Neutrophil (primary cell): ENCODE measurements around the gene MDFIC.

Experiments
- H3K27ac ChIP-seq: fragments of 200-600 bp; sonication (generic); 2 replicates; pipeline ENCODE4 v1.5.1; 2016; ENCODE audit warnings: mild to moderate bottlenecking, moderate library complexity
- H3K27me3 ChIP-seq: fragments of 200-600 bp; sonication (generic); 2 replicates; pipeline ENCODE4 v1.6.0; 2016; ENCODE audit warnings: mild to moderate bottlenecking
- H3K36me3 ChIP-seq: fragments of 200-600 bp; sonication (generic); 2 replicates; pipeline ENCODE4 v1.5.1; 2017
- H3K4me1 ChIP-seq, 2 experiments: fragments of 200-600 bp in 1 of 2; sonication (generic) in 1 of 2; 1 replicate in 1 of 2; 2 replicates in 1 of 2; pipeline versions ENCODE4 v1.5.1 to v1.6.1; 2013 to 2016; ENCODE audit warnings: low read depth in 1 of 2, low read length in 1 of 2, mild to moderate bottlenecking in 1 of 2, moderate library complexity in 1 of 2; ENCODE audit not compliant: control insufficient read depth in 1 of 2, insufficient read depth in 1 of 2
- H3K4me3 ChIP-seq, 2 experiments: fragments of 200-600 bp in 1 of 2; sonication (generic) in 1 of 2; 1 replicate in 1 of 2; 2 replicates in 1 of 2; pipeline ENCODE4 v1.5.1; 2013 to 2016; ENCODE audit warnings: low read depth in 1 of 2, low read length in 1 of 2, mild to moderate bottlenecking in 1 of 2, moderate library complexity in 1 of 2
- H3K9me3 ChIP-seq: fragments of 200-600 bp; sonication (generic); 2 replicates; pipeline ENCODE4 v1.5.1; 2016
- CTCF ChIP-seq: fragments of 200-600 bp; sonication (generic); IDR thresholded peaks from 2 replicates; pipeline ENCODE4 v1.5.1; 2016; ENCODE audit warnings: antibody characterized with exemption

MDFIC gene

GRCh38 chr7:114925434-114925833 is 3.5 kb downstream of the MDFIC start:
- H3K36me3 ChIP-seq: no peaks in the 10 kb centered on the region
- TF ChIP-seq CTCF: no peak
- no peak overlapping the region for H3K27ac ChIP-seq
- H3K4me1 ChIP-seq: peaks cover 10 to 20% of the 10 kb centered on the region in 2 experiments
- no peak overlapping the region for H3K4me3 ChIP-seq
- H3K9me3 ChIP-seq: no peaks in the 10 kb centered on the region
- H3K27me3 ChIP-seq: peaks cover 27% of the 10 kb centered on the region

GRCh38 chr7:114928060-114928459 is 6.2 kb downstream of the MDFIC start:
- no peak overlapping the region for H3K27ac ChIP-seq
- H3K9me3 ChIP-seq: no peaks in the 10 kb centered on the region
- peaks cover 5% of the 10 kb centered on the region for H3K27me3 ChIP-seq
- H3K4me1 ChIP-seq: peaks cover 4 to 20% of the 10 kb centered on the region in 2 experiments
- no peak for TF ChIP-seq CTCF
- no peak overlapping the region for H3K4me3 ChIP-seq
- no peaks in the 10 kb centered on the region for H3K36me3 ChIP-seq

GRCh38 chr7:114929570-114929969 is 7.7 kb downstream of the MDFIC start:
- no peaks in the 10 kb centered on the region for H3K9me3 ChIP-seq
- H3K4me1 ChIP-seq: peaks cover 0 to 8% of the 10 kb centered on the region in 2 experiments
- H3K4me3 ChIP-seq: no peak overlapping the region
- no peak for TF ChIP-seq CTCF
- no peaks in the 10 kb centered on the region for H3K27me3 ChIP-seq
- H3K36me3 ChIP-seq: no peaks in the 10 kb centered on the region
- no peak overlapping the region for H3K27ac ChIP-seq

- Histone ChIP-seq H3K27ac (no peak overlapping the region), H3K27me3 (no peaks in the 10 kb centered on the region), H3K9me3 (no peaks in the 10 kb centered on the region), H3K36me3 (no peaks in the 10 kb centered on the region), H3K4me3 (no peak overlapping the region), H3K4me1 (peaks cover 0 to 8% of the 10 kb centered on the region in 2 experiments)
- no peak for TF ChIP-seq CTCF
Observed at GRCh38 chr7:114930107-114930661, 8.3 kb downstream of the MDFIC start.

- Histone ChIP-seq H3K4me1 (peaks cover 0 to 8% of the 10 kb centered on the region in 2 experiments), H3K27ac (no peak overlapping the region)
- TF ChIP-seq CTCF: no peak
Observed at GRCh38 chr7:114930829-114931655, 9.1 kb downstream of the MDFIC start.

More at GRCh38 chr7:114930829-114931655, 9.1 kb downstream of the MDFIC start:
- Histone ChIP-seq H3K4me3 (no peak overlapping the region), H3K27me3 (no peaks in the 10 kb centered on the region), H3K9me3 (no peaks in the 10 kb centered on the region), H3K36me3 (no peaks in the 10 kb centered on the region)
